Measurements from ENCODE around the gene CD4. TPM values are rescaled to one million over a fixed set of nuclear protein-coding genes. Genes with fewer than 3 reads are reported as not detected.

CD4 gene
- total RNA-seq, 1 donor, result 1.7 TPM

- TF ChIP-seq, protein P1, sequence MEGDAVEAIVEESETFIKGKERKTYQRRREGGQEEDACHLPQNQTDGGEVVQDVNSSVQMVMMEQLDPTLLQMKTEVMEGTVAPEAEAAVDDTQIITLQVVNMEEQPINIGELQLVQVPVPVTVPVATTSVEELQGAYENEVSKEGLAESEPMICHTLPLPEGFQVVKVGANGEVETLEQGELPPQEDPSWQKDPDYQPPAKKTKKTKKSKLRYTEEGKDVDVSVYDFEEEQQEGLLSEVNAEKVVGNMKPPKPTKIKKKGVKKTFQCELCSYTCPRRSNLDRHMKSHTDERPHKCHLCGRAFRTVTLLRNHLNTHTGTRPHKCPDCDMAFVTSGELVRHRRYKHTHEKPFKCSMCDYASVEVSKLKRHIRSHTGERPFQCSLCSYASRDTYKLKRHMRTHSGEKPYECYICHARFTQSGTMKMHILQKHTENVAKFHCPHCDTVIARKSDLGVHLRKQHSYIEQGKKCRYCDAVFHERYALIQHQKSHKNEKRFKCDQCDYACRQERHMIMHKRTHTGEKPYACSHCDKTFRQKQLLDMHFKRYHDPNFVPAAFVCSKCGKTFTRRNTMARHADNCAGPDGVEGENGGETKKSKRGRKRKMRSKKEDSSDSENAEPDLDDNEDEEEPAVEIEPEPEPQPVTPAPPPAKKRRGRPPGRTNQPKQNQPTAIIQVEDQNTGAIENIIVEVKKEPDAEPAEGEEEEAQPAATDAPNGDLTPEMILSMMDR (IDR thresholded peaks at IDR 0.05; ENCODE audit: insufficient read depth, low read depth, low read length), result no peak
- no peak overlapping the region for H3K4me3 ChIP-seq (ENCODE audit: low read depth, low read length)
- no peak for DNase-seq (ENCODE audit: low read depth)
Measured at GRCh38 chr12:6820166-6820565, 30.8 kb downstream of the CD4 start.

DNA sequence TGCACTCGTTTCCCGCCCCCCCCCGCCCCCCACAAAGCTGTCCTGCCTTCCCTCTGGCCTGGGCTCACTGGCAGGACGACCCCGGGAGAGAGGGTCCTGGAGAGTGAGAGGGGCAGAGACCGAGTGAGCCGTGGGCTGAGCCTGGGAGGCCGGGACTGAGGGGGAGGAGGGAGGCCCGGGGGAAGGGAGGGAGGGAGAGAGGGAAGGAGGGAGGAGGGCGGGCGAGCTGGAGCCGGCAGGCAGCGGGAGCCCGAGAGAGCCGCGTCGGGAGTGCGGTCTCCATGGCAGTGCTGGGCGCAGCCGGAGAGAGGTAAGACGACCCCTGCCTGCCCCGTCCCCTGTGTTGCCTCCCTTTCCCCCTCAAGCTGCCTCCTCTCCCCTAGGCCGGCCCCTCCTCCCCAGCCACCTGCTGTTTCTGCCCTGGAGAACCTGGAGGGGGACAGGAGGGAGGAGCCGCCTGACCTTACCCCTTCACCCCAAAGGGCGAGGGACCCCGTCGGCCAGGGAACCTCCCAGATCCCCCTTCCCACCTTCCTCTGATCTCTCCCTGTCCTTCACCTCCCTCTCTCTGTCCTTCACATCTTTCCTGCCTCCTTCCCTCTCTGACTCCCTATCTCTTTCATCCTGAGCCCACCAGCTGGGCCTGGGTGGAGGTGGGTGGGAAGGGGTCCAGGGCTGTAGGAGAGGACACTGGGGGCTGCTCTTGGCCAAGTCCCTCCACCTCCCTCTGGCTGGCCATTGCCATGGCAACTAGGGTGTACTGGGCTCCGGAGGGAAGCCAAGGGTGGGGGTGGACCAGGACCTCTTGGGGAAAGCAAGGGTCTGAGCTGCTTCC, 32.5 kb downstream of the CD4 start, which contains the start of gene GPR162:
GPR162 (plus strand) TSS at position 231 of the 835 bp plus-strand sequence. CDS start 2,078 bp downstream, outside the sequence.
- peak; percentile 65 for DNase-seq (ENCODE audit: low read depth)
- TF ChIP-seq, protein P1 (IDR thresholded peaks at IDR 0.05; ENCODE audit: insufficient read depth, low read depth, low read length), result no peak
- H3K4me3 ChIP-seq (ENCODE audit: low read depth, low read length), result peak within 1 kb of the TSS; percentile 61

GRCh38 chr12:6822426-6823135, 33.3 kb downstream of the CD4 start:
- TF ChIP-seq, protein P1 (IDR thresholded peaks at IDR 0.05; ENCODE audit: insufficient read depth, low read depth, low read length), result no peak
- no peak for DNase-seq (ENCODE audit: low read depth)
- H3K4me3 ChIP-seq (ENCODE audit: low read depth, low read length), result peak overlapping the region; percentile 61

DNA sequence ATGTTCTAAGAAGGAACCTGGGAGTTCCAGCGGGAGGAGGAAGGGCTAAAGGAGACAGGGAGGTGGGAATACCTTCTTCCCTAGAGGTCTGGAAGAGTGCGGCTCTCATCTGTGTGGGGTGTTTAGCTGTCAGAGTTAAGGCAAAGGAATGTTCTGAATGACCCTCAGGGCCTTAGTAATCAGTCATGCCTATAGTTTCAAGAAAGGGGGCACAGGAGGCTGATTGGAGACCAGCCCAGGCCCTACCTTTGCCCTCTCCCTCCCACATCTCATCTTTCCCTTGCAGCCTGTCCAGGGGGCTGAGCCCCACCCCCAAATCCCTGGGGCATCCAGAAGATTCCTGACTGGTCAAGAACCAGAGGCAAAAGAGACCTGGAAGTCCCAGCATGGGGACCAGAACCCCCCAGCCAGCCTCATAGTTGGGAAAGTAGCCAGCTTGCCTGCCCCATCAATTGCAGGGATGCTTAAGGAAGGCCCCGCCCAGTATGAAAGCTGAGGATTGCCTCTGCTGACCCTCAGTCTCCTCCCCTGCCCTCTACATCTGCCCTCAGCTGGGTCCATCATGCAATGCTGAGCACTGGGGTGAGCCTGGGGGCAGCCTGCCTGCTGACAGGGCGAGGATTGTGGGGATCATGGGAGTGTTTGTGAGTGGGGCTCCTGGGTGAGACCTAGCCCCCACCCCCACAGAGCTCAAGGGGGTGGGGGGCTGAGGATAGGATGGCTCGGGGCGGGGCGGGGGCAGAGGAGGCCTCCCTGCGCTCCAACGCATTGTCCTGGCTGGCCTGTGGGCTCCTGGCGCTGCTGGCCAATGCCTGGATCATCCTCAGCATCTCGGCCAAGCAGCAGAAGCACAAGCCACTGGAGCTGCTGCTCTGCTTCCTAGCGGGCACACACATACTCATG, 34.1 kb downstream of the CD4 start:
- DNase-seq (ENCODE audit: low read depth), result no peak

GRCh38 chr12:6824085-6824775, 34.9 kb downstream of the CD4 start:
- TF ChIP-seq, protein P1 (IDR thresholded peaks at IDR 0.05; ENCODE audit: insufficient read depth, low read depth, low read length), result no peak
- no peak overlapping the region for H3K4me3 ChIP-seq (ENCODE audit: low read depth, low read length)
- no peak for DNase-seq (ENCODE audit: low read depth)

More for the DNA sequence above, 34.1 kb downstream of the CD4 start:
- TF ChIP-seq, protein P1 (IDR thresholded peaks at IDR 0.05; ENCODE audit: insufficient read depth, low read depth, low read length), result no peak
- H3K4me3 ChIP-seq (ENCODE audit: low read depth, low read length), result no peak overlapping the region
